SK-N-SH treated with all-trans-retinoic acid at 6 μM for 48 hours (cell line): ENCODE data around the gene PRKG2.

Experiments used
- ARNTL ChIP-seq: fragments of 450-650 bp; formaldehyde crosslinking; IDR thresholded peaks from 2 replicates; pipeline ENCODE4 v1.5.0; 2020; ENCODE audit warnings: low read depth, mild to moderate bottlenecking, moderate library complexity, borderline replicate concordance
- ESRRG ChIP-seq: fragments of 250-450 bp; sonication (Bioruptor Pico); IDR thresholded peaks from 2 replicates; pipeline ENCODE4 v1.6.1; 2021; ENCODE audit warnings: mild to moderate bottlenecking
- PATZ1 ChIP-seq: fragments of 250-450 bp; sonication (Bioruptor Pico); IDR thresholded peaks from 2 replicates; pipeline ENCODE4 v1.8.0; 2020; ENCODE audit warnings: mild to moderate bottlenecking, moderate library complexity, borderline replicate concordance

- no peak for TF ChIP-seq ARNTL
- no peak for TF ChIP-seq PATZ1 (CRISPR knock-in tag)
- TF ChIP-seq ESRRG (CRISPR knock-in tag): no peak
These were observed 3.2 kb upstream of the PRKG2 start for GRCh38 chr4:81218206-81218605.
